SW480 (cell line): ENCODE data around the gene DNM1.

Experiments used
- DNase-seq: peaks from one replicate; pipeline ENCODE4 v3.0.0-alpha.2; 2016; ENCODE audit warnings: low spot score

The DNM1 gene

DNA sequence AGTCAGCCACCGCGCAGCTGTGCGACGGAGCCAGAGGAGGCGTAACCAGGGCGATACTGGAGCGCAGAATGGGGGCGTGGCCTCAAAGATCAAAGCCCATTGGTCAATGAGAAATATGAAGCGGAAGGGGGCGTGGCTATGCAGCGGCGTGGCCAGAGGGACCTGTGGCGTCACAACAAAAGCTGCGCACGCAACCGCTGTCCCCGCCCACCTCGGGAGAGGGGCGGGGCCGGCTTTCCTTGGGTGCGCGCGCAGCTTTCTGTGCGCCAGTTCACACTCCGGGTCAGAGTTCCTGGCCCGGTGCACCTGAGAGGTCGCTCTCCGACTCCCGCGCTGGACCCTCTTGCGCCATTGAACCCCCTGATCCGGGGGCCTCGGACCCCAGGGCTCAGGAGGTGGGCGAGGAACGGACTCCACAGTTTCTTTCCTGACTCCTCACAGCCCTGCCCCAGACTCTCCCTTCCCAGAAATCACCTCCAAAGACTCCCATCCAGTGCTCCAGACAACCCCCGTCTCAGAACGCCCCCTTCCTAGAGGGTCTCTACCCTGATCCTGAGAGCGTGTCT is 72.9 kb downstream of the DNM1 start, which contains the start of gene SWI5:
Gene SWI5, plus strand, starts transcription at position 269 of the 566 bp plus-strand sequence.
- peak; percentile 98 for DNase-seq

DNA sequence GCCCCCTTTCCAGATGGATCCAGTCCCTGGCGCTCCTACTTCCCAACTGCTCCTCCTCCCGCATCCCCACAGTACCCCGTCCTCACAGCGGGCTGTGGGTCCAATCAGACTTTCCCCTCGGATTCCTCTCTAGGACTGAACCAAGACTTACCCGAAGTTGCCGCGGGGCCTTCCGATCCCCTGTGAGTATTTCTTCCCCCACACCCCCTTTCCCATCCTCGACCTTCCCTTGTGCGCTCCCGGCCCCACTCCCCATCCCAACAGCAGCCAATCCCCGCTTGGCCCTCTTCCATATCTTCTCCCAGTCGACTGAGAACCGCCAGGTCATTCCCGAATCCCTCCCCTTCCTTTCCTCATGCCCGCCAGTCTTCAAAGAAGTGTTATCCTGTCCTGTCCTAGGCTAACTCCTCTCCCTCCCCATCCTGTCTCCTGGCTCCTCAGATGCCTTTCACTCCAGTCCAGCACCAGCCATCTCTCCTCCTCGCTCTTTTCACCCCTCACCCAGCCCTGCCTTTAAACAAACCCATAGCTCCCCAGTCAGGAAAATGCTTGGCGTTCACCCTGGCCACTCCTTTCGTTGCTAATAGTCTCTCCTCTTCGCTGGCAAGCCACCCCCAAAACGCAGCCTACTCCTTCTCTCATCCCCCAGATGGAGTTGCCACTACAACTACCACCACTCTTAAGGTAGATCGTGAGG is 73.5 kb downstream of the DNM1 start:
- peak; percentile 25 for DNase-seq

DNA sequence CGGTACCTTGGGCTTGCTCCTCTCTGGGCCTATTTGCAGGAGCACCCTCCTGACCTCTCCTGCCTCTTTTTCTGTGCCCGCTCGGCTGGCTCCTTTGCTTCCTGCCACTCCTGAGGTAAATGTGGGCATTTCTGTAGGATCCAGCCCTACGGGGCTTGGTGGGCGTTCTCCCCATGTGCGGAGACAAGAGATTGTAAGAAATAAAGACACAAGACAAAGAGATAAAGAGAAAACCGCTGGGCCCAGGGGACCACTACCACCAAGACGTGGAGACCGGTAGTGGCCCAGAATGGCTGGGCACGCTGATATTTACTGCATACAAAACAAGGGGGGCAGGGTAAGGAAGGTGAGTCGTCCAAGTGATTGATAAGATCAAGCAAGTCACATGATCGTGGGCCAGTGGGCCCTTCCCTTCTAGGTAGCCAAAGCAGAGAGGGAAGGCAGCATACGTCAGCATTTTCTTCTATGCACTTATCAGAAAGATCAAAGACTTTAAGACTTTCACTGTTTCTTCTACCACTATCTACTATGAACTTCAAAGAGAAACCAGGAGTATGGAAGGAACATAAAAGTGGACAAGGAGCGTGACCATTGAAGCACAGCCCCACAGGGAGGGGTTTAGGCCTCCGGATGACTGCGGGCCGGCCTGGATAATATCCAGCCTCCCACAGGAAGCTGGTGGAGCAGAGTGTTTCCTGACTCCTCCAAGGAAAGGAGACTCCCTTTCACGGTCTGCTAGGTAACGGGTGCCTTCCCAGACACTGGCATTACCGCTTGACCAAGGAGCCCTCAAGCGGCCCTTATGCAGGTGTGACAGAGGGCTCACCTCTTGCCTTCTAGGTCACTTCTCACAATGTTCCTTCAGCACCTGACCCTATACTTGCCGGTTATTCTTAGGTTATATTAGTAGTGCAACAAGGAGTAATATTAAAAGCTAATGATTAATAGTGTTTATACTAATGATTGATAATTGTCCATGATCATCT is 76.2 kb downstream of the DNM1 start:
- peak; percentile 75 for DNase-seq

- no peak for DNase-seq
Measured at GRCh38 chr9:128280084-128280622, 77.0 kb downstream of the DNM1 start.

- no peak for DNase-seq
Measured at GRCh38 chr9:128282500-128282899, 79.3 kb downstream of the DNM1 start.

DNA sequence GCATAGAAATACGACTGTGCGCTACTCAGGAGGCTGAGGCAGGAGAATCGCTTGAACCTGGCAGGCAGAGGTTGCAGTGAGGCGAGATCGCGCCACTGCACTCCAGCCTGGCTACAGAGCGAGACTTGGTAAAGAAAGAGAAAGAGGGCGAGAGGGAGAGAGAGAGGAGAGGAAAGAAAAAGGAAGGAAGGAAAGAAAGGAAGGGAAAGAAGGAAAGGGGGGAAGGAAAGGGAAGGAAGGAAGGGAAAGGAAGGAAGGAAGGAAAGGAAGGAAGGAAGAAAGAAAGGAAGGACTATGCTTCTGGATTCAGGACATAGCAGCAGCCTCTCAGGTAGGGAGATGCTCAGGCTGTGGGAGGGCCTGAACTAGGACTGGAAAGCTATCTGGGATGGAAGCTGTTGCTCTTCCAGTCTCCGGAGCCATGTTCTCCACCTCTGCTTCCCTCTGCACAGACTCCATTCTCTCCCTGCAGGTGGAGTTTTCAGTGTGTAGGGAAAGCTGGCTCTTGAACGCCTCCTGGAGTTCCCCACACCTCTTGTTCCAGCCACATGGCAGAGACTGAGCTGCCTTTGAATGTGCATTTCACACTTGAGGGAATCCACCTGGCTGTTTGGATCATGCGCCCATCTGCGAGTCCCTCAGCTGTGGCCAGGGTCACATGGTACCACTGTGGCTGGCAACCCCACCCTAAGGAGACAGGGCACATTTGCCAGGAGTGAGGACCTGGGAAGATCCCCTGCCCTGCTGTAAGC is 82.0 kb downstream of the DNM1 start:
- no peak for DNase-seq

- no peak for DNase-seq
Measured at GRCh38 chr9:128286440-128286839, 83.3 kb downstream of the DNM1 start.

DNA sequence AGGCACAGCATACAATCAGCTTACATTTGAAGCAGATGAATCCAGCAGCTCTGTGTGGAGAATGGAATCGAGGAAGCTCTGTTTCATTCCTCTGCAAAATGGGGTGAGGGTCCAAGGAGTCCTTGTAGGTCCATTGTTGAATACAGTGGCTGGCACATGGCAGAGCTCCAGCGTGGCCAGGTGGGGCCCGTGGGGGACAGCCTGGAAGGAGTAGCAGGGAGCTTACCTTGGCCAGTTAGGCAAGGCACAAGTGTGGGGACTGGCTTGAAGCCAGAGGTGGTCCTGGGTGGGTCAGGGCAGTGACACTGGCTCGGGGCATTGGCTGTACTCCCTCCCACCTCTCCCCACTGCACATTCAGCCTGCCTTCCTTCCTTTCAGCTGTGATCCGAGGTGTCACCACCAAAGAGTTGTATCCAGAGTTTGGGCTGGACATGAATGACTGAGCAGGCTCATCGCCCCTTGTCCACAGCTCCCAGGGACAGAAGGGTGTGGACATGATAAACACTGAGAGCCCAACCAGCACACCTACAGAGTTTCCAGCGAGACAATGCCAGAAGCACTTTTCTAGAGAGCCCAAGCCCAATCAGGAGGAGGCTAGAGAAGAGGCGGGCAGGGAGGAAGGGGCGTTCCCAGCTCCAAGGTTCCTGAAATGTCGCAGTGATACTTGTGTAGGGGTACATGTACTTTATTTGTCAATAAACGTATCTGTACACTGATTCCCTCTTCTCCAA is 85.3 kb downstream of the DNM1 start:
- no peak for DNase-seq

DNA sequence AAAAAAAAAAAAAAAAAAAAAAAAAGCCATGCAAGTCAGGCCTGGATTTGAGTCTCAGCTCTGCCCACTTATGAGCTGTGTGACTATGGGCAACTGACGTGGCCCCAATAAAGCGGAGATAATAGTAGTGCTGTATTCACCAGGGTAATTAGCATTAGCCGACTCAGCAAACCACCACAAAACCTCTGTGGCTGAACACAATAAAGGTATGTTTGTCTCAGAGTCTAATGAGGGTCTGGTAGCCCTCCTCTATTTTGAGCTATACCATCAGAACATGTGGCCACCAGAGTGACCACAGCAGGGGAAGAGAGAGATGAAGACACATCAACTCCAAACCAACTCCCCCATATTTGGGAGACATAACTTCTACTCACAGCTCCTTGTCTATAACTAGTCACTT is 88.8 kb downstream of the DNM1 start:
- DNase-seq, result no peak

DNA sequence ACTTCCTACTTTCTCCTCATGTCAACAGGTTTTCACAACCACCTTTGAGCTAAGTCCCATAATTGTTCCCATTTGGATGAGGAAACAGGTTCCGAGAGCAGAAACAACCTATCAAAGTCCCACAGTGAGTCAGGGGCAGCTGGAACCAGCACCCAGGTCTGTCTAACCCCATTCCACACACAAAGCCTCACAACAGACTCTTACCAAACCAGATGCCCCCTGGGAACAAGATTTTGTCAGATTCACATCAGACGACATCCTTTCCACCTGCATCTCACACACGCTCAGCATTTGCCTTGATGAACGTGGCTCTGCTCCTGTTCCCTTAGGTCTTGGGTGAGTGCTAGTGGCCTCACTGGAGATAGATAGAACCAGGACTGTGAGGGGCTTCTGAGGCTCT is 89.9 kb downstream of the DNM1 start:
- no peak for DNase-seq

DNA sequence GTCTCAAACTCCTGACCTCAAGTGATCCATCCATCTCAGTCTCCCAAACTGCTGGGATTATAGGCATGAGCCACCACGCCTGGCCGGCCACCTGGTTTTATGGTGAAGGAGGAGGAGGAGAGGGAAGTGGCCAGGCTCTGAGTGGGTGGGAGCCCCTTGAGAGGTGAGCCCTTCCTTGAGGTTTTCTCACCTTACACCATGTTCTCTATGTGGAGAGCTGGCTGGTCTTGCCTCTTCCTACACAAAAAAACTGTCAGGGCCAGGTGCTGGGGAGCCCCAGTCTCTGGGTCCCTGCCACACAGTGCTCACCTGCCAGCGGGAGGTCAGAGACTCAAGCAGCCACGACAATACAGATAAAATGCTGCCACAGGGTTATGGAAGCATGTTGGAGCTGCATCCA is 91.0 kb downstream of the DNM1 start:
- DNase-seq, result no peak

DNA sequence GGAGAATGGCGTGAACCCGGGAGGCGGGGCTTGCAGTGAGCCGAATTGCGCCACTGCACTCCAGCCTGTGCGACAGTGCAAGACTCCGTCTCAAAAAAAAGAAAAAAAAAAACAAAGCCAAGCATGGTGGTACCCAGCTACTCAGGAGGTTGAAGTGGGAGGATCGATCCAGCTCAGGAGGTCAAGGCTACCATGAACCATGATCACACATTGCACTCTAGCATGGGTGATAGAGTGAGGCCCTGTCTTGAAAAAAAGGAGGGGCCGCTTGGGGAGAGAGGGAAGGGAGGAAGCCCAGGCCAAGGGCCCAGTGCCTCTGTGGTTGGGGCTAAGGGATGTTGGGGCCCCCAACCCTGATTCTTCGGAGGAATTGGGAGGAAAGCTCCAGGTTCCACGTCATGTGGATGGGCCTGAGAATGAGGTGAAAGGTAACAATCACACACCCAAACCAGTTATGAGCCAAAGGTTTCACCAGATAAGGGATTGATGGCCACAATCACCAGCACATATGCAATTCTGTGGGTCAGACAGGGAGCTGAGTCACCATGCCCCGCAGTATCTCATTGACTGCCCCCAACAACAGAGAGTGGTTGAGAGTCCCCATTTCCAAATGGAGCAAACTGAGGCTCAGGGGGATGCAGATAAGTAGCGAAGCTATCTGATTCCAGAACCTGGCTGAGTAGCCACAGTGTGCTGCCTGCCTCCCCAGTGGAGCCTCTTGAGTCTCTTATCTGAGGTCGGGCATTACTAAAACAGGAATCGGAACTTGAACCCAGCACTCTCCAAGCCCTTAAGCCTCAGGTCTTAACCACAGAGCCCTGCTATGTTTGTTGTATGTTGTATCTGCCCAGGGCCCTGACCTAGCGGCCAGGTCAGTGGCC is 93.4 kb downstream of the DNM1 start:
- DNase-seq, result no peak

DNA sequence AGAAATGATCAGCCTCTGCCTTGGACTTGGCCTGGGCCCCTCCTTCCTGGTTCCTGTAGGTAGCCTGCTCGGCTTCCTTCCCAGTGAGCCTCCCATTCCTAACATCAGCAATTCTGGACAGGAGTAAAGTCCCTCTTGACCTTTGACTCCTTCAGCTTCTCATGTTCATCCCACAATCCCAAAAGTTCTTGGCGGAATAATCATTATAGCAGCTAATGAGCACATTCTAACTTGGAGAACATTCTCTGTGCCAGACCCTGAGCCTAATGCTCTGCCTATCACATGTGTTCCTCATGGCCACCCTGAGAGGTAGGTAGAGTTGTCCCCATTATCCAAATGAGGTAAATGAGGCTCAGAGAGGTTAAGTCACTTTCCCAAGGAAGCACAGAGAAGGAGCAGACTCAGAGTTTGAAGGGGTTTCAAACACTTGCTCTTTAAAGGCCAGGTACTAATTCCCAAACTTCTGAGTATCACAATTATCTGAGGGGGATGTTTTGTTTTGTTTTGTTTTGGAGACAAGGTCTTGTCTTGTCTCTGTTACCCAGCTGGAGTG is 94.1 kb downstream of the DNM1 start:
- no peak for DNase-seq

DNA sequence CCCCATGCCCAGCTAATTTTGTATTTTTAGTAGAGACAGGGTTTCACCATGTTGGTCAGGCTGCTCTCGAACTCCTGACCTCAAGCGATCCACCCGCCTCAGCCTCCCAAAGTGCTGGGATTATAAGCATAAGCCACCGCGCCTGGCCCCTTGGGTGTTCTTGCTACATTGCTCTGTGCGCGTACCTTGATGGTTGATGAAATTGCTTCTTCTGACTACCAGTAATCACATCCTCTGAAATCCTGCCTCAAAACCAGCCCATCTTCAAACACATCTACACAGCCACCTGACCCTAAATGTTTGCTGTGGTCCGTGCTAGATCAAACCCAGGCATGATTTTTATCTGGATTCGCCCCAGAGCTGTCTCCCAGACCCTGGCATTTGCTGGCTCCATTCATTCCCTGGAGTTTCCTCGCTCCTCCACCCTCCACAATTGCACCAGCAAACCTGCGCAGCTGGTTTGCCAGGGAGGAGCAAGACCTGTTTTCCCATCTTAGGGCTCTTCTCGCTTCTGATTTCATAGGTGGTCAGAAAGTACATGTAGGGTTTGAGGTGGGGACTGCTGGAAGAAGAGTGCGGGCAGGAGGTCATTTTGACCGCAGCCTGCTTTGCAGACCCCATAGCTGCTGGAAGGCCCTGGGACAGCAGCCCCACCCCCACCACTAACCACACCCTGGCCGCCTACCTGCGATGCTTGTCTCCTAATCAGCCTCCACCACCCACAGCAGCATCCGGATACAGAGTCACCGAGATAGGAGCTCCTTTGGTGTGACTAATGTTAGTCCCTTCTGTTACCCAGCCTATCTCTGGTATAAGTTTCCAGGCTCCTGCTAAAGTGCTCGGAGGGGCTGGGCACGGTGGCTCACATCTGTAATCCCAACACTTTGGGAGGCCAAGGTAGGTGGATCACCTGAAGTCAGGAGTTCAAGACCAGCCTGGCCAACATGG is 95.6 kb downstream of the DNM1 start:
- no peak for DNase-seq

- DNase-seq, result no peak
Measured at GRCh38 chr9:128304136-128304970, 101.2 kb downstream of the DNM1 start.
